Left lobe of liver (tissue), 2 donors: Measurements from ENCODE around the gene KCNG1. TPM values are rescaled to one million over a fixed set of nuclear protein-coding genes. Genes with fewer than 3 reads are reported as not detected.
A peak's percentile ranks its signal among the peaks of the same experiment; 100 is the strongest.
"Not testable (repeated sequence)": the region's sequence is repeated elsewhere in the genome, so short reads cannot be mapped to it uniquely, and the experiment has no call there.

Experiments used
- ATAC-seq: fragments of 200-7000 bp; cut with Tn5 transposase; one replicate; pipeline ENCODE4 v1.9.1; 2020; ENCODE audit warnings: mild to moderate bottlenecking, moderate library complexity
- DNase-seq: peaks from one replicate; pipeline ENCODE4 v3.0.0-alpha.2; 2020; ENCODE audit warnings: low spot score
- total RNA-seq: library from RNA; stranded (reverse); gene quantifications from one replicate; pipeline ENCODE4 v1.2.1, GENCODE V29; 2021
- donor health status: DM: no; HTN: no; CAD: no; lungs with moderate emphysema.
- donor health status: DM: no; HTN: yes; CAD: no.

The KCNG1 gene
- total RNA-seq, 1 donor from 2014 or later: 0.20 TPM

DNA sequence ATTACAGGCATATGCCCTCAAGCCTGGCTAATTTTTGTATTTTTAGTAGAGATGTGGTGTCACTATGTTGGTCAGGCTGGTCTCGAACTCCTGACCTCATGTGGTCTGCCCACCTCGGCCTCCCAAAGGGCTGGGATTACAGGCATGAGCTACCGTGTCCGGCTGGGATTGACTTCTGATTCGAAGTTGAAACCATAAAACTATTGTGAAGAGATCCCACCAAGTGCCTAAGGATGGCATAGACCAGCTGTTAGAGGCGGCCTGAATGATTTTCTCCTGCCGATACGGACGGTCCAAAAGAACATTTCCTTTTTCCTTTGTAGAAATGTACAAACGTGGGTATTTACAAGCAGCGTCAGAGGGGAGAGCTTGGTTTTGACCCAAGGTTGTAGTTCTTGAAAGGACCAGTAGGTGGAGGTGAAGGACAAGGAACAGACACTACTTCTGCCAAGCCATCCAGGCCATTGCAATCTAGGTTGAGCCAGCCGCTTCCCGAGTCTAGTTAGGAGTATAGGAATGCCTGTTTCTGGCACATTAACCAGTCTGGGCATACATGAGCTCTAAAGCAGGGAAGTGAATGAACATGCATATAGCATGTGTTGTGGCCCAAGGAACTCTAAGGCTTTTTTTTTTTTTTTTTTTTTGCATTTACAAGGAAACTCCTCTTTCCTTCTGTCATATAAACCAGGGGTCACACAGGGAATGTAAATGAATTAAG, 35.3 kb downstream of the KCNG1 start:
- ATAC-seq (peak; percentile 98), DNase-seq (peak; percentile 63)

GRCh38 chr20:50983321-50983720, 39.6 kb downstream of the KCNG1 start:
- no peak for ATAC-seq

GRCh38 chr20:50982363-50982762, 40.5 kb downstream of the KCNG1 start:
- DNase-seq (peak; percentile 48), ATAC-seq (peak; percentile 33)

More at GRCh38 chr20:50983321-50983720, 39.6 kb downstream of the KCNG1 start:
- DNase-seq: no peak

DNA sequence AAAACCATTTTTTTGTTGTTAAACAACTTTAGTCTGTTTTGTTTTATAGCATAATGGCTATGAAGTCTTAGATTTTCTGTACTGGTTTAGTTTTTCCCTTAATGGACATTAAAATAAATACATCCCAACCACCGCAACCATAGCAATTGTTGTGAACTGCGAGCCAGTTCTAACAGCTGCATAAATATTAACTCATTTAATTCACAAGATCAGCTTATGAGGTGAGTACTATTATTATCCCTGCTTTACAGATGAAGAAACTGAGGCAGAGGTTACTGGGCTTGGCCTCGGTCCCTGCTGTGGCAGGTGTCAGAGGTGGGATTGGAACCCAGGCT, 41.2 kb downstream of the KCNG1 start:
- DNase-seq (no peak), ATAC-seq (no peak)

GRCh38 chr20:50980851-50981713, 41.8 kb downstream of the KCNG1 start:
- DNase-seq: peak; percentile 52
- ATAC-seq: peak; percentile 64

GRCh38 chr20:50980071-50980681, 42.7 kb downstream of the KCNG1 start:
- ATAC-seq (no peak), DNase-seq (no peak)

DNA sequence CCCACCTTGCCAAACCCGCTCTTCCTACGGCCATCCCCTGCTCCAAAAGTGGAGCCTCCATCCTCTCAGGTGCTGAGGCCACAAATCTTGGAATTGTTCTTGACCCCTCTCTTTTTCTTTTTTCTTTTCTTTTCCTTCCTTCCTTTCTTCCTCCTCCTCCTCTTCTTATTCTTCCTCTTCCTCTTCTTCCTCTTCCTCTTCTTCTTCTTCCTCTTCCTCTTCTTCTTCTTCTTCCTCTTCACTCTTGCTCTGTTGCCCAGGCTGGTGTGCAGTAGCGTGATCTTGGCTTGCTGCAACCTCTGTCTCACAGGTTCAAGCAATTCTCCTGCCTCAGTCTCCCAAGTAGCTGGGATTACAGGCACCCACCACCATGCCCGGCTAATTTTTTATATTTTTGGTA, 44.4 kb downstream of the KCNG1 start:
- not testable (repeated sequence) for DNase-seq, ATAC-seq

GRCh38 chr20:50977066-50978021, 45.6 kb downstream of the KCNG1 start:
- no peak for DNase-seq
- no peak for ATAC-seq

- DNase-seq (no peak), ATAC-seq (no peak)
Observed at GRCh38 chr20:50975701-50976330, 47.1 kb downstream of the KCNG1 start.

GRCh38 chr20:50969912-50970311, 53.0 kb downstream of the KCNG1 start:
- ATAC-seq (no peak), DNase-seq (no peak)

- ATAC-seq (no peak), DNase-seq (no peak)
Observed at GRCh38 chr20:50969435-50969834, 53.5 kb downstream of the KCNG1 start.

DNA sequence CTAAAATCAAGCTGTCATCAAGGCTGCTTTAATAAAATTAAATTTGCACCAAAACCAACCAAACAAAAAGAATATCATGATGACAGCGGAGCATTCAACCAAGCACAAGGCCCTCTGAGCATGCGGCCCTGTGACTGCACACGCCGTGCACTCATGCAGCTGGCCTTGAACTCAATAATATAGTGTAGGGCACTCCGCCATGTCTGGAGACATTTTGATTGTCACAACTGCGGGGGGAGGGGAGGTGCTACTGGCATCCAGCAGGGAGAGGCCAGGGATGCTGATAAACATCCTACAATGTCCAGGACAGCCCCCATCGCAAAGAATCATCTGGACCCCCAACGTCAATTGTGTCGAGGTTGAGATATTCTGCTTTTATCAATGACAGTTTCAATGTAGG, 54.6 kb downstream of the KCNG1 start:
- no peak for ATAC-seq

DNA sequence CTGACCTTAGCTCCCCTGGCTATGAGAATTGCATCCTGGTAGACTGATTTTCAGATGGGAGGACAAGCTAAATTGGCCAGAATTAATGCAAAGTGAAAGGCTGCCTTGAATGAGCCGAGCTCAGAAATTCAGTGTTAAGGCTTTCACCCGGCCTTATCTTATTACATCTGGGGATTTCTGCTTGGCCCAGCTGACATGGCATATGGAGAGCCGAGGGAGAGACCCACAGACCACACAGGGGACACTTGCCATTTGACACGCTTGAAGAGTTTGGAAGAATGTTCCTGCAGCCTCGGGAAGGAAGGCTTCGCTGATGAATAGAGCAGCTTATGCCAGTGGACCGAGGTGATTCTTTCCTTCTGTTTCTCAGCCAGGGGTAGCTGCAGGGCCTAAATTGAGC, 55.3 kb downstream of the KCNG1 start:
- no peak for DNase-seq

More for the DNA sequence above, 54.6 kb downstream of the KCNG1 start:
- no peak for DNase-seq

GRCh38 chr20:50959543-50960126, 63.3 kb downstream of the KCNG1 start:
- ATAC-seq: no peak
- peak; percentile 46 for DNase-seq

More for the DNA sequence above, 55.3 kb downstream of the KCNG1 start:
- no peak for ATAC-seq

DNA sequence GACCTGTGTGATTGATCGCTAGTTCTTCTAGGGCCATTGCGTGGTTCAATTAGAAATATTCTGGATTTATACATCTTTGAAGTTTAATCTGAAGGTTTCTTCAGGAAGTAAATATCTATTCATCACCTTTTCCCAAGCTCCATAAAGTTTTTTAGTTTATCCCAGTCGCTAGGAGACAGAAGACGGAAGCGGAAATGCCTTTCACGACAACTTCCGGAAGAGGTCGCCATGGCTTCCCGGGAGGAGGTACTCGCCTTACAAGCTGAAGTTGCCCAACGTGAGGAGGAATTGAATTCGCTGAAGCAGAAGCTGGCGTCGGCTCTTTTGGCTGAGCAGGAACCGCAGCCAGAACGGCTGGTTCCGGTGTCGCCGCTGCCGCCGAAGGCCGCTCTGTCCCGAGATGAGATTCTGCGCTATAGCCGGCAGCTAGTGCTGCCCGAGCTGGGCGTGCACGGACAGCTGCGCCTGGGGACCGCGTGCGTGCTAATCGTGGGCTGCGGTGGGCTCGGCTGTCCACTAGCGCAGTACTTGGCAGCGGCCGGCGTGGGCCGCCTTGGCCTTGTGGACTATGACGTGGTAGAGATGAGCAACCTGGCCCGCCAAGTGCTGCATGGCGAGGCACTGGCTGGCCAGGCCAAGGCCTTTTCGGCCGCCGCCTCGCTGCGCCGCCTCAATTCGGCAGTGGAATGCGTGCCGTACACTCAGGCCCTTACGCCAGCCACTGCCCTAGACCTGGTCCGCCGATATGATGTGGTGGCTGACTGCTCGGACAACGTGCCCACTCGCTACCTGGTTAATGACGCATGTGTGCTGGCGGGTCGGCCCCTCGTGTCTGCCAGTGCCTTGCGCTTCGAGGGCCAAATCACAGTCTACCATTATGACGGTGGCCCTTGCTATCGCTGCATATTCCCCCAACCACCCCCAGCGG, 64.0 kb downstream of the KCNG1 start, which contains the start of gene MOCS3:
TSS of gene MOCS3 (plus strand) at position 204 of the 928 bp plus-strand sequence. CDS start at position 229, 25 bp downstream.
- peak; percentile 89 for ATAC-seq
- DNase-seq: peak; percentile 85

- ATAC-seq (peak; percentile 89), DNase-seq (peak; percentile 89)
Observed at GRCh38 chr20:50957798-50958614, 64.9 kb downstream of the KCNG1 start, which contains the start of gene DPM1. TSS of gene DPM1 (minus strand) at chr20:50958532. CDS start at chr20:50958523, 9 bp downstream.

- DNase-seq: no peak
- ATAC-seq: peak; percentile 35
Observed at GRCh38 chr20:50957276-50957675, 65.6 kb downstream of the KCNG1 start.
